ENCODE data around the gene OGDH.

Gene OGDH

DNA sequence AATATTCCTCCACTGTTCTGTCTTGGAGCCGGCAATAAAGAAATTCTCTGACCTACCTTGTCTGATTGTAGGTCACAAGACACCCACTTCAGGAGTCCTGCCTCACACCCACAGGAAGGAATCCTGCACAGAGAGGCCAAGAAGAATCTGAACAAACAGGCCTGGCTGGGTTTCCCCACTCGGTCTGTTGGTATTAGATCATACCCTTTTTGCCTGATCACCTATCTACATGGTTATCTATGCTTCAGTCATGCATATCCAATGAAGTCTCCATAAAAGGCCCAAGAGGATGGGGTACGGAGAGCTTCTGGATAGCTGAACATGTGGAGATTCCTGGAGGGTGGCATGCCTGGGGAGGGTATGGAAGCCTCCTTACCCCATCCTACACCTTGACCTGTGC is 12.3 kb downstream of the OGDH start:
- no peak for FAIRE-seq

GRCh38 chr7:44621034-44621749 is 14.8 kb downstream of the OGDH start:
- FAIRE-seq = no peak

DNA sequence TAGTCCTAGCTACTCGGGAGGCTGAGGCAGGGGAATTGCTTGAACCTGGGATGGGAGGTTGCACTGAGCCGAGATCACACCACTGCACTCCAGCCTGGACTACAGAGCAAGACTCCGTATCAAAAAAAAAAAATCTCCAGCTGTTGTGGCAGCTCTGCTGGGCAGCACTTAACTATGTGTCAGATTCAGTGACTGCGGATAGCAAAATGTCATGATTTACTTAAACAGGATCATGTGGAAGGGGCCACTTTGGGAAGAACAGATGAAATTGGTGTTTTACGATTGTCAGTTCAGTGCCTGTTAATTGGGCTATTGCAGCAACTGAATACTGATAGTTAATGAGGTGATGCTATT is 15.3 kb downstream of the OGDH start:
- FAIRE-seq = no peak

GRCh38 chr7:44622342-44623151 is 16.1 kb downstream of the OGDH start:
- no peak for FAIRE-seq

- FAIRE-seq = no peak
Measured at GRCh38 chr7:44624318-44624717, 17.9 kb downstream of the OGDH start.

DNA sequence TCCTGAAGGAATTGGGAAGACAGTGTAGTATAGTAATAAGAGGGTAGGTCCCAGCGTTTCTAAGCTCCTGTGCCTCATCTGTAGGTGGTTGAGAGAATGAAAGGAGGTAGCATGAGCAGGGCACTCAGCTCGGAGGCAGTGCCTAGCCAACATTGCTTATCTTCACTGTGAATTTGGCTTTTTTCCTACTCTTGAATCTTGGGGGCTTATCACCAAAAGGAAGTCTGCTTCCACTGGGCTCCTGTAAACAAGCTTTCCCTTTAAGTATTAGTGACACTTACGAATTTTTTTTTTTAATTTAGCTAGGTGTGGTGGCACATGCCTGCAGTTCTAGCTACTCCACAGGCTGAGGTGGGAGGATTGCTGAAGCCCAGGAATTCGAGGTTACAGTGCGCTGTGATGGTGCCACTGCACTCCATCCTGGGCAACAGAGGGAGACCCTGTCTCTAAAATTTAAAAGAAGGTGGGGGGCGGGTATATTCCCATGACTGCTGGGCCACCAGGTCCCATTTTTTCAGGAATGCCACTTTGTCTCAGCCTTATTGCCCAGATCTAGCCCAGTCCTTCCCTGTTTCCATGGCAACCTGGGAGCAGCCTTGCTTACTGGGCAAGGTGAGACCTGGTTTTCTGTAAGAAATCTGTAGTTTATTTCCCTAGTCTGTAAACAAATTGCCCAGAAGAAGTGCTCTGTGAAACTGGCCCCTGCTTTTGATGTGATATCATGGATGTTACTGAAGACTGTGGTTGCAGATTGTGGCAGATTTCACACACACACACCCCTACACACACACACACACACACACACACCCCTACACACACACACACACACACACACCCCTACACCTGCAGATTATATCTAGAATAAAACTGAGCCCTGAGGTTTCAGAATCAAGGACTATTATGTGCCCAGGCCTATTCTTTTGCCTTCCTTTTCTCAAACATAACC is 19.4 kb downstream of the OGDH start:
- FAIRE-seq = no peak

GRCh38 chr7:44626620-44627019 is 20.2 kb downstream of the OGDH start:
- FAIRE-seq = no peak

DNA sequence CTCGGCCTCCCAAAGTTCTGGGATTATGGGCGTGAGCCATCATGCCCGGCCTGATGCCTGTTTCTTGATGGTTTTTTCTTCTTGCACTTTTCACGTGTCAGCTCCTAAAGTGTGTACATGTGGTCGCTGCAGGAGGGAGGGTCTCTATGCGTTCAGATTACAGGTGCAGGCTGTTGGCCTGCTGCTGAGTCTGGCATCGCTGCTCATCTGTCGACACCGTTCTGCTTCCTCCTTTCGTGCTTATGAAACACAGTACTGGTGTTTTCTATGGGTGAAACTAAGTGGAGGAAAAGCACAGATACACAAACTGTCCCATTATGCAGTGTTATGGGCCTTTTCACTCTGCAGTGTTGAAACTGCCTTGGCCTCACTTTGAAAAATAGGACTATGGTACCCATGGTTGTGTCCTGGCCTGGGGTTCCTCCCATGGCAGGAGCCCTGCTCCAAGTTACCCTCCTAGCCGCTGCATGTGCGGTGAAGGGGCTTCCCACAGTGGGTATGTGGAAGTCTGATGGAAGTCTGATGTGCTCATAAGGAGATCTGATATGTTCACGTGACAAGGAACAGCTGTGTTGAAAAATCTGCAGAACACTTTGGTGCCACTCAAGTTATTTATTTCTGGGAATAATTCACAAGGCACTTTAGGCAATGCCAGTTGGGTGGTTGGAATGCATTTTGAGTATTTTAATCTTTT is 23.5 kb downstream of the OGDH start:
- no peak for FAIRE-seq

DNA sequence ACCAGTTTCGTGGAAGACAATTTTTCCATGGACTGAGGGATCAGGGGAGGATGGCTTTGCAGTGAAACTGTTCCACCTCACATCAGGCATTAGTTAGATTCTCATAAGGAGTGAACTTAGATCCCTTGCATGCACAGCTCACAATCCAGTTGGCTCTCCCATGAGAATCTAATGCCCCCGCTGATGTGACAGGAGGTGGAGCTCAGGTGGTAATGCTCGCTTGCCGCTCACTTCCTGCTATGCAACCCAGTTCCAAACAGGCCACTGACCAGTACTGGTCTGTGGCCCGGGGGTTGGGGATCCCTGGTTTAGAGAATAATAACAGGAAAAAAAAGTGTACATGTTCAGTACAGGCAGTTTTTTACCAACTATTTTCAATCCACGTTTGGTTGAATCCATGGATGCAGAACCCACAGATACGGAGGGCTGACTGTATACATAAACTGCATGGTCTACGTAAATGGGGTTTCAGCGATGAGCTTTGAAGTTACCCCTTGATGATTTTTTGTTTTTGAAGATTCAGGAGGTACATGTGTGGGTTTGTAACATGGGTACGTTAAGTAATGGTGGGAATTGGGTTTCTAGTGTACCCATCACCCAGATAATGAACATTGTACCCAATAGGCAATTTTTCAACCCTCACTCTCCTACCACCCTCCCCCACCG is 24.5 kb downstream of the OGDH start:
- no peak for FAIRE-seq

DNA sequence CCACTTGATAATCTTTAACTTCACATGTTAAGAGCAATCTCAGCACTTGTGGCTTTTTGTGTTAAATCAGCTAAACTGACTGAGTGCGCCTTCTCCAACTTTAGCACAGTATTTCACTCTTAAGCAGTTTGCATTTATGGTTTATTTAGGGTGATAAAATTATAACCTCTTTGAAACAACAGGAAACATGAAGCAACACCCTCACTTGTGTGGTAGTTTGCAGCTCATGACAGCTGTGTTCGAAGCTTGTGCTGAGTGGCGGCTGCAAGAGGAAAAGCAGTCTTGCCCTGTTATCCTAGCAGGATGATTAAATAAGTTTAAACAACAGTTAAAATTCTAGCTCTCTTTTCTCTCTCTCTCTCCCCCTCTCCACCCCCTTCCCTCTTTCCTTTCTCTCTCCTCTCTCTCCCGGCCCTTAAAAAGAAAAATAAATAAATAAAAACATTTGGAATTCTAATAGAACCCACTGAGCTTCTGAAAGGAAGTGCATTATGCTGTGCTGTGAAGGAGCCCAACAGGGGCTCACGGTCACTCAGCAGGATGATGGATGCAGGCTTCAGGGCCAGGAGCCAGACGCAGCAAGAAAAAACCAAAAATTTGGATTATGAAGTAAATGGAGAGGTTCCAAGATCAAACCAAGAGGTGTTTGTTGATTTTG is 25.2 kb downstream of the OGDH start:
- FAIRE-seq = no peak

DNA sequence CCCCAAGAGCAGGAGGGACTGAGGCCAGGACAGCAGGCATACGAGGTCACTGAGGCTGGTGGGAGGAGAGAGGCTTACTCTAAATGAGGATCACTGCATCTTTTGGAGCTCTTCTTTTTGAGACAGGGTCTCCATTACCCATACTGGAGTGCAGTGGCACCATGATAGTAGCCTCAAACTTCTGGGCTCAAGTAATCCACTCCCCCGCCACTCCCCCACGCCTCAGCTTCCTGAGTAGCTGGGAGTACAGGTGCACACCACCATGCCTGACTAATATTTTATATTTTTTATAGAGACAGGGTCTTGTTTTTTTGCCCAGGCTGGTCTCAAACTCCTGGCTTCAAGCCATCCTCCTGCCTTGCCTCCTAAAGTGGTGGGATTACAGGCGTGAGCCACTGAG is 25.8 kb downstream of the OGDH start:
- FAIRE-seq = no peak

- FAIRE-seq = no peak
Measured at GRCh38 chr7:44633254-44634186, 27.1 kb downstream of the OGDH start.

DNA sequence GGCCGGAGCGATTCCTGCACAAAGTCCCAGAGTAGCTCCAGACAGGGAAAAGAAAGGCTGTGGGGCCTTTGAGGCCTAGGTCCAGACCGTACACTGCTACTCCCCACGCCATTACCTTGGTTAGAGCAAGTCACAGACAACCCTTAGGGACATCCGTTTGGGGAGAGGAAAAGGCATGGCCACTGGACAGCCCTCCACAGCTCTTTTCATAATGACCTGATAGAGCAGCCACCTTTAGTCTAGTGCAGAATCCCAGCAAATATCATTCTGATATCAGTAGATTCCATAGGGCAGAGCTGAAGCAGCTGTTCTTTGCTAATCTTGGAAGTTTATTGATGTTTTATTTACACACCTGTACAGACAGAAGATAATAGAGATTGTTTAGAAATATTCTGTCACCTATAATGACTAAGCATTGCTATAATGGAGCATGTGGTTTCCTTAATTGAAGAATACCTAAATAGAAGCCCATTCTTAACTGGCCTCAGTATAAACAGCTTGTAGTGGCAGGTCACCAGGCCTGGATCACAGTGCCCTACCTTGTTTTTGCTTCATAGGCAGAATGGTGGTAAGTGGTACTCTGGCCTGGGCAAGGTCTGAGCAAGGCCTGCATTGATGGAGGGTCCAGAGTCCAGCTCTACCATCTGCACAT is 27.9 kb downstream of the OGDH start:
- no peak for FAIRE-seq

- FAIRE-seq = no peak
Measured at GRCh38 chr7:44634839-44635591, 28.6 kb downstream of the OGDH start.

DNA sequence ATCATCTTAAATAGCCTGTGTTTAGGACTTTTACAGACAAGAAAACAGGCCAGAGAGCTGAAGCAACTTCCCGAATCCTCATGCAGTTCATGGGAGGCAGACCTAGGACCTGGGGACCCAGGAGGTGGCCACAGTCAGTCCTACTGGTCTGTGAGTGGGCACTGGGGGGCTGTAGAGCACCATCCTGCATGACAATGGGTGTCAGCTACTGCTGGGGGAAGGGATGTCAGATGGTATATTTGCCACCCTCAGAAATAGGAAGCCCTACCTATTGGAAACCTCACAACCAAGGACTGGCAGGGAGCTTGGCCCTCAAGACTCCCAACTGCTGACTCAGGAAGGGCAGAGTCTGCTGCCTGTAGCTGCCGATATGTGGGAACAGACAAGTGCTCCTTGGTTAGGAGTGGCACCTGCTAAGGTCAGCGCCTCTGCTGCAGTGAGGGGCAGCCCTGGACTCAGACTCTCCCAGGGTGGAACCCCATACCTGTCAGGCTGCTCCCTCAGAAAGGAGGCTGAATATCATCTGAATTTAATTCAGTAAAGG is 29.7 kb downstream of the OGDH start:
- FAIRE-seq = no peak

DNA sequence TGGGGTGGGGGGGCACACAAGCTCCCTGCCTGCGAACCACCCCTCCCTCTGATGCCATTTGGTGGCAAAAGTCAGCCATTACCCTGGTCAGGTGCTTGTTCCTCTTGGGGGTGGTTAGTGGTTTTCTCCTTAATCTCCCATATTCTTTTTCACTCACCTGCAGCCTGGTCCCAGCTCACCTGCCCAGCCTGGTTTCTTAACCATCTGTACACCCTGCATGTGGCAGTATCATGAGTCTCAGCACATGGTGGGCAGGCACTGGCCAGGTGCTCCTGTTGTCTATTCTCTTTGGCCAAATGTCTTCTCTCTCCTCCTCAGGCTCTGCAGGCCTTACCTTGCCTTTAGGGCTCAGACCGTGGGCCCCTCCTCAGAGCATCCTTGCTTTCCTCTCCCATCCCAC is 30.5 kb downstream of the OGDH start:
- FAIRE-seq = no peak

DNA sequence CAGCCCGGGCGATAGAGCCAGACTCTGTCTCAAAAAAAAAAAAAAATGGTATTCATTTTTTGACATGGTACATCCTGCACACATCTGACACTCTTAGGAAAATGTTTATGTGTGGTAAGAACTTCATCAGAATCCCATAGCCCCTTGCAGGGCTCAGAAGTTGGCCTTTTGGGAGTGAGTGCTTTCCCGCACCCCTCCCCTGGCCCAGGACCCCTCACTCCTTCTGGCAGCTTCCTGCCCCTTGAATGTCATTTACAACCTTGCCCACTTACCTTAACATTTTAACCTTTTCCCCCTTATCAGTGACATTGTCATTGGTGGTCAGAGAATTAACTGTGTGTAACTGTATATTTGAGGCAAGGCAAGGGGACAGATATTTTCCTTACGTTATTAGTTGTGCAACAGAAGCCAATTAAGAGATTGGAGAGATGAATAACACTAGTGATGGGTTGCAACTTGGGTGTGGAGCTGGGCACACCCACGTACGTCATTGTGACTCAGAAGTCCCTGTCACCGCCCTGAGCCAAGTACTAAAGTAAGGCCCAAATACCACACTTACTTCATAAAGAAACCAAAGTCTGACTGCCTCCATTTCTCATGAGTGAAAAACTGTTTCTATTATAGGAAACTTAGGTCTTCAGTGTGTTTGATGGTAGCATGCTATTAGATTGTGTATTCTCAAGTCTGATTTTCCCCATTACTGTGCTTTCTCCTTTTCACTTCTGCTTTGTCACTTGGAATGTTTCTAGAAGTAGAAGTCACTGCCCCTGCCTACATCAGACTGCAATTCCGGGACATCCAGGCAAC is 31.6 kb downstream of the OGDH start:
- no peak for FAIRE-seq
